ENCODE data around the gene CLDN17.

GRCh38 chr21:30211071-30211470 lies 44.5 kb upstream of the CLDN17 start:
- no peak for TF ChIP-seq POLR2A (IDR thresholded peaks at IDR 0.05)
- TF ChIP-seq CTCF (IDR thresholded peaks at IDR 0.05): no peak
- TF ChIP-seq EP300 (IDR thresholded peaks at IDR 0.05): no peak

Measured in sigmoid colon (tissue), 4 donors.